ENCODE results near the gene CA10. TPM values are rescaled to one million over a fixed set of nuclear protein-coding genes. Genes with fewer than 3 reads are reported as not detected.

CA10 gene
- total and polyA plus RNA-seq, 2 donors (not counting 3 experiments of a cell fraction or from before 2014, with no cell fraction given), result not detected

- CTCF ChIA-PET, result no interaction called here
- no peaks in the 10 kb centered on the region for H3K9me1 ChIP-seq (replicated peaks; ENCODE audit: control insufficient read depth, extremely low read depth, insufficient read depth, low read length)
- no peaks in the 10 kb centered on the region for H3K27me3 ChIP-seq (ENCODE audit: control insufficient read depth in 2 of 2, insufficient read depth in 2 of 2, low read length in 2 of 2)
- no peaks in the 10 kb centered on the region for H4K20me1 ChIP-seq (replicated peaks; ENCODE audit: control insufficient read depth, extremely low read depth, insufficient read depth, low read length)
- H3K79me2 ChIP-seq (ENCODE audit: control insufficient read depth, insufficient read depth, low read length), result no peaks in the 10 kb centered on the region
- TF ChIP-seq GATA2 (IDR thresholded peaks at IDR 0.05; ENCODE audit: insufficient read depth, insufficient read length, low read depth, low read length) (no peak), JUN (IDR thresholded peaks at IDR 0.05; ENCODE audit: borderline replicate concordance, insufficient read depth, insufficient read length, low read depth) (no peak)
- H3K9me3 ChIP-seq (replicated peaks; ENCODE audit: control insufficient read depth, insufficient read depth, low read length), result no peaks in the 10 kb centered on the region
- H3K4me1 ChIP-seq (ENCODE audit: control insufficient read depth, extremely low read depth, insufficient read depth, low read length), result no peaks in the 10 kb centered on the region
- dilution Hi-C loops (cut with MboI; ENCODE audit: extremely low pct_ligation_motif_present, low sequenced_read_pairs), result no loop called here
- no peak overlapping the region for H3K27ac ChIP-seq (ENCODE audit: insufficient read depth, low read depth, low read length)
- FAIRE-seq (no peak), DNase-seq (ENCODE audit: low read depth, low spot score) (no peak)
- no peaks in the 10 kb centered on the region for H3K36me3 ChIP-seq (ENCODE audit: control insufficient read depth in 2 of 2, extremely low read depth in 1 of 2, insufficient read depth in 2 of 2, low read length in 2 of 2)
- POLR2A ChIA-PET, result no interaction called here
- H3K9ac ChIP-seq (replicated peaks; ENCODE audit: extremely low read depth, insufficient read depth, low read length), result no peak overlapping the region
- H3K4me2 ChIP-seq (ENCODE audit: insufficient read depth, low read length), result no peak overlapping the region
- BruUV-seq (replicated peaks), result no TSS peak
- H3K4me3 ChIP-seq (replicated peaks in 1 of 3; ENCODE audit: insufficient read depth in 1 of 3, low read depth in 1 of 3, low read length in 3 of 3), result no peak overlapping the region
- intact Hi-C loops (cut with micrococcal nuclease), result no loop called here
- no peak overlapping the region for H2AFZ ChIP-seq (ENCODE audit: low read depth, low read length)
Observed at GRCh38 chr17:51746421-51746820, 412.1 kb downstream of the CA10 start.

DNA sequence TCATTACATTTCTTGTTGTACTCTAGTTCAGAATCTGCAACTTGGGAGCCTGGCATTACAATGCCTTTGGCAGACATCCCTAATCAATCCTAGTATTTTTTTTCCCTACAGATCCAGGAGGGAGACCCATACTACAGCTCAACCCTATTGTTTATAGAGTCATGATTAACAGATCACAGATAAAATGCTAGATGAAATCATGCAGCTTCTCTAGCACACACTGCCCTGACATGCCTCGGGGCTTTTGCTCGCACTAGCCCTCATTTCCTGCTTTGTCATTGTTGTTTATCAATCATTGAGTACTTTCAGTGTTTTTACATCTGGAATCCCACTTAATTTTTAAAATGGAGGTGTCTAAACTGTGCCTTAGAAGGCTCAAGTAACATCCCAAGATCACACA is 412.5 kb downstream of the CA10 start:
- FAIRE-seq (no peak), DNase-seq (ENCODE audit: low read depth, low spot score) (no peak)
- Histone ChIP-seq H3K4me1 (ENCODE audit: control insufficient read depth, extremely low read depth, insufficient read depth, low read length) (no peaks in the 10 kb centered on the region), H3K27me3 (ENCODE audit: control insufficient read depth in 2 of 2, insufficient read depth in 2 of 2, low read length in 2 of 2) (no peaks in the 10 kb centered on the region), H3K9ac (replicated peaks; ENCODE audit: extremely low read depth, insufficient read depth, low read length) (no peak overlapping the region), H3K27ac (ENCODE audit: insufficient read depth, low read depth, low read length) (no peak overlapping the region), H3K4me2 (ENCODE audit: insufficient read depth, low read length) (no peak overlapping the region), H3K79me2 (ENCODE audit: control insufficient read depth, insufficient read depth, low read length) (no peaks in the 10 kb centered on the region), H2AFZ (ENCODE audit: low read depth, low read length) (no peak overlapping the region), H3K4me3 (replicated peaks in 1 of 3; ENCODE audit: insufficient read depth in 1 of 3, low read depth in 1 of 3, low read length in 3 of 3) (no peak overlapping the region), H3K36me3 (ENCODE audit: control insufficient read depth in 2 of 2, extremely low read depth in 1 of 2, insufficient read depth in 2 of 2, low read length in 2 of 2) (no peaks in the 10 kb centered on the region), H4K20me1 (replicated peaks; ENCODE audit: control insufficient read depth, extremely low read depth, insufficient read depth, low read length) (no peaks in the 10 kb centered on the region), H3K9me3 (replicated peaks; ENCODE audit: control insufficient read depth, insufficient read depth, low read length) (no peaks in the 10 kb centered on the region), H3K9me1 (replicated peaks; ENCODE audit: control insufficient read depth, extremely low read depth, insufficient read depth, low read length) (no peaks in the 10 kb centered on the region)
- CTCF ChIA-PET, result no interaction called here
- intact Hi-C loops (cut with micrococcal nuclease), result no loop called here
- TF ChIP-seq CTCF (IDR thresholded peaks at IDR 0.05; ENCODE audit: extremely low read depth in 1 of 2, insufficient read depth in 1 of 2, low read depth in 1 of 2, low read length in 2 of 2) (no peak), POLR2AphosphoS5 (IDR thresholded peaks at IDR 0.05; ENCODE audit: insufficient read depth, low read depth, low read length) (no peak), GATA2 (IDR thresholded peaks at IDR 0.05; ENCODE audit: insufficient read depth, insufficient read length, low read depth, low read length) (no peak), MYC (IDR thresholded peaks at IDR 0.05; ENCODE audit: low read depth, low read length) (no peak), POLR2A (IDR thresholded peaks at IDR 0.05; ENCODE audit: low read depth, low read length) (no peak), EZH2 (IDR thresholded peaks at IDR 0.05; ENCODE audit: borderline replicate concordance, low read depth, low read length, severe bottlenecking) (no peak), JUN (IDR thresholded peaks at IDR 0.05; ENCODE audit: borderline replicate concordance, insufficient read depth, insufficient read length, low read depth) (no peak), FOS (IDR thresholded peaks at IDR 0.05; ENCODE audit: borderline replicate concordance, insufficient read depth, low read length) (no peak)
- TF ChIP-seq, protein P1, sequence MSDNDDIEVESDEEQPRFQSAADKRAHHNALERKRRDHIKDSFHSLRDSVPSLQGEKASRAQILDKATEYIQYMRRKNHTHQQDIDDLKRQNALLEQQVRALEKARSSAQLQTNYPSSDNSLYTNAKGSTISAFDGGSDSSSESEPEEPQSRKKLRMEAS (IDR thresholded peaks at IDR 0.05; ENCODE audit: insufficient read depth, insufficient read length), result no peak
- dilution Hi-C loops (cut with MboI; ENCODE audit: extremely low pct_ligation_motif_present, low sequenced_read_pairs), result no loop called here
- POLR2A ChIA-PET, result no interaction called here
- no TSS peak for BruUV-seq (replicated peaks)
